ENCODE data around the gene CYP4F12.

The CYP4F12 gene

DNA sequence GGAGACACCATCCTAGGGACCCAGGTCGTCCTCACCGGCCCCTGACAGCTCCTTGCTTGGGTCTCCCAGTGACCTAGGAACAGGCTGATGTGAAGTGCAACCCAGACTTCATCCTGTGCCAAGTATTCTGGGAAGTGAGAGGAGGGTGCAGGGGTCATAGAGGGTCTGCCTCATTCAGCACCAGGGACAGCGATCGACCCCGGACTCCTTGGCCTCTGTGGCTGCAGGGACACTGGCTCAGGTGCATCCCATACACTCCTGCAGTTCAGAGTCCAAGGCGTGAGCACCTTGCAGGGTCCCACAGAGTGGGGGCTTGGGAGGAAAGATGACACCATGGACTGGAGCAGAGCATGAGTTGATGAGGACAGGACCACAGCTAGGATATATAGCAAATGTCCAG lies 44.9 kb downstream of the CYP4F12 start:
- no peak for DNase-seq

DNA sequence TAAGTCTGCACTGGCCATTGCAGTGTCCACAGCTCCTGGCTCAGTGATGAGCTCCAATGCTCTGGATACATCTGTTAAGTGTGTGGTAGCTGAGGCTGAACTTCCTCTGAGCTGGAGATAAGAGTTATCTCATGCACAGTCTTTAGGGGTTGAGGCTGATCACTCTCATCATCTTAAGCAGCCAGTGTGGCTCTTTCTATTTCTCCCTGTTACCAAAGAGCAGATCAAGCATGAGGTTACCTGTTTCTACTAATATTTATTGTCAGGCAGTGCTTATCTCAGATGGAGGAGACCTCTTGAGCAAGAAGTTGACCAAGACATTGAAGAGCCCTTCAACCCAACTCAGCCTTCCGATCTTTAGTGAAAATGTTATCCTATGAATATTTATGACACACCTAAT lies 48.4 kb downstream of the CYP4F12 start:
- no peak for DNase-seq

DNA sequence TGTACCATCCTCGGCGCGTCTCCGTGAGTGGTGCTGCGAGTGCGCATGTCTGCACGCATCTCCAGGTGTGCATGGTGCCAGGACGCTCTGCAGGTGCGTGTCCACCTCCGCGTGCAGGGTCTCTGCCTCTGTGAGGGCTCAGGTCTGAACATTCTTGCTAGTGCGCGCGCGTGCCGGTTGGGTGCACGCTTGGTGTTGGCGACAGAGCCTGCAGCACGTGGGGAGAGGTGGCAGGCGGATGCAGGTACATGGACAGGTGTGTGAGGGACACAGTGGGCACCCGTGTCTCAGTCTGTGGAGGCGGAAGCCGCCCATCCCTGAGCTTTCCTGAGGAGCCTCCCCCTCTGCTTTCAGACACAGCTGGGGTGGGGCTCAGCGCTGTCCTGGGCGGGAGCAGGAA lies 50.1 kb downstream of the CYP4F12 start:
- no peak for DNase-seq

DNA sequence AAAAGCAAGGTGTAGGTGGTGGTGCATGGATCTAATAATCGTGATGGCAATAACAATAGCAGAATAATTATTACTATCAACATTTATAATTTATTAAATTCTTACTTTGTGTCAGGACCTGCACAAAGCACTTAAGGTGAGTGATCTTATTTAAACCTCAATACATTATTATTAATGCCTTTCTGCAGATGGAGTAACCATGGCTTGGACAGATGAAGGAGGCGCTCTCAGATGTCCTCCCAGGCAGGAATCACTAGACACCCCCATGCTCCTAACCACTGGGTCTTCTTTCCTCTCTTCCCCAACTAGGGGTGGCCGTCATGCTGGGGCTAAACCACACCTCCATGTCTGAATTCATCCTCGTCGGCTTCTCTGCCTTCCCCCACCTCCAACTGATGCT lies 54.8 kb downstream of the CYP4F12 start, which contains the start of gene OR10H2:
TSS of gene OR10H2 (plus strand) at position 301 of the 400 bp plus-strand sequence. CDS start at position 321, 20 bp downstream.
- no peak for DNase-seq

DNA sequence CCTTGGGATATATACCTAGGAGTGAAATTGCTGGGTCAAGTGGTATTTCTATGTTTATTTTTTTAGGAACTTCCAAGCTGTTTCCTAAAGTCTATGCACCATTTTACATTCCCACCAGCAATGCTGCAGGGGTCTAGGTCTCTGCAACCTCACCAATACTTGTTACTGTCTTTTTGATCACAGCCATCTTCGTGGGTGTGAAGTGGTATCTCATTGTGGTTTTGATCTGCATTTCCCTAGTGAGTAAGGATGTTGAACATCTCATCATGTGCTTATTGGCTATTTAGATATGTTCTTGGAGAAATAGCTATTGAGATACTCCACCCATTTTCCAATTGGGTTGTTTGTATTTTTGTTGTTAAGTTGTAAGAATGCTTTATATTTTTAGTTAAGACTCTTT lies 57.7 kb downstream of the CYP4F12 start:
- no peak for DNase-seq

DNA sequence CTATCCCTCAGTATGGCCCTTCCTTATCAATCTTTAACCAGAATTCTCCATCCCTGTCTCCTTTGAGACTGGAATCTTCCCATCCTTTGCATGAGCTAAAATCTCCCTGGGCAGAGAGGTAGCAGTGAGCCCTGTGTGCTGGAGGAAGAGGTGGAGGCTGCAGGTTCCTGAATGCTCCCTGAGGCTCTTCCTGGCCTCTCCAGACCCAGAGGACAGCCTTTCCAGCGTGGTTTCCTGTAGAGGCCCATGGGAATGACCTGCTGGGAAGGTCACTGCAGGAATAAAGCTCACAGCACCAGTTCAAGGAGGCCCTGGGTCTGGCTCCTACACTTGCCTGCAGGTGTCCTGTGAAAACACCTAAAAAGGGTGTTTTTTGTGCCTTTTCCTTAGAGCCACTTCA lies 59.5 kb downstream of the CYP4F12 start:
- DNase-seq = no peak

DNA sequence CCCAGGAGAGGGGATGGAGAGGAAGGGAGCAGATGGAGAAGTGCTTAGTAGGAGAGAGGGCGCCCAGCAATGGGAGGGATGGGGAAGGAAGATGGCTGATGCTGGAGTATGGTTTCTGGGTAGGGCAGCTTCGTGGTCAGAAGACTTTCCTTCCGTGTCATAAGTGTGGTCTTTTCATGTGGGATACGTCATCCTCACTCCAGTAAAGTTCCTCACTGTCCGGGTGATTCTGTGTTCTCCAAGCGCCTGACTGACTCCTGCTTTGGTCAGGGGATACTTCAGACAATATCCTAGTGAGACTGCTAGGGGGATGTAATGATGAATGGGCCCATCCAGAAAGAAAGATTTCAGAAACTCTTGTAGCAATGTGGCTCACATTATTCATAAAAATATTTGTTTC lies 61.0 kb downstream of the CYP4F12 start:
- DNase-seq = no peak

DNA sequence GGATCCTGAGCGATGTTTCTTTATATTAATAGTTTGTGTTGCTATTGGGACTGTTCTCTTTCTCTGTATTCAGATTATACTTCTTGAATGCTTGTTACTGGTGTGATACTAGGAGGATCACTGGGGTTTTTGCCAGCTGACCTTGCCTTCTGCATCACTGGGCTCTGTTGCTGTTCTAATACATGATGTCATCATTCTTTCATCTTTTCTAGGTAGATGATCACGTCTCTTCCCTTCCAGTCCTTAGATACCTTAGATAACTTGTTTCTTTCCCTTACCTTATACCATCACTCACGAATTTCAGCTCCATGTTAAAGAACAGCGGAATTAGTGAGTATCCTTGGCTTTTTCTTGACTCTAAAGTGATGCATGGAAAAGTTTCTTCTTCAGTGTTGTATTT lies 64.8 kb downstream of the CYP4F12 start, which contains the start of gene OR10H3:
TSS of gene OR10H3 (plus strand) at position 264 of the 400 bp plus-strand sequence. CDS start 3,408 bp downstream, outside the sequence.
- no peak for DNase-seq

DNA sequence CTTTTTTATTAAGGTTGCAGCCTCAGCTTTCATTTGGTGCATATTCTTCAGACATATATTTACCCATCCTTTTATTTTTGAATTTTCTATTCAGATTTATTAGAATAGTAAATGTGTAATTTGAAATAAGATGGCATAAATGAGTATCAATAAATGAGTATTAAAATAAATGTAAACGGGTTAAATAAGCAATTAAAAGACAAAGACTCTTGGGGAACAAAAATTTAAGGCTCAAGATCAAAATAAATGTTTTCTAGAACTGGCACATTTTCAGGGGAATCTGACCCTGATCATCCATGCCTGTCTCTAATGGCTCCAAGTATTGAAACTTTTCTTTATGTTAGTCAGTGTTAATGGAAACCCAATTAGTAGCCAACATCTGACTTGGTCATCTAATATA lies 67.9 kb downstream of the CYP4F12 start:
- DNase-seq = no peak

Data from activated CD4-positive, alpha-beta T cell treated with anti-CD3 and anti-CD28 coated beads for 4 hours (primary cell).